GM12878 (cell line): ENCODE data around the gene HIGD2B. TPM values are rescaled to one million over a fixed set of nuclear protein-coding genes. Genes with fewer than 3 reads are reported as not detected.

Source experiments
- BHLHE40 ChIP-seq, 2 experiments: fragments of 450-650 bp in 1 of 2; IDR thresholded peaks; 2 replicates each; pipeline ENCODE4 v1.6.1; 2011 to 2017; ENCODE audit warnings: low read depth in 2 of 2, borderline replicate concordance in 1 of 2, improper control_type of control experiment in 1 of 2, low read length in 1 of 2, mild to moderate bottlenecking in 1 of 2
- HCFC1 ChIP-seq: fragments of 150-350 bp; IDR thresholded peaks from 2 replicates; pipeline ENCODE4 v1.6.1; 2014; ENCODE audit warnings: low read length
- HDAC2 ChIP-seq: fragments of 200-600 bp; sonication (generic); IDR thresholded peaks from 2 replicates; pipeline ENCODE4 v1.6.1; 2017
- NBN ChIP-seq: fragments of 450-650 bp; IDR thresholded peaks from 2 replicates; pipeline ENCODE4 v1.6.1; 2016
- NR2C1 ChIP-seq: fragments of 450-650 bp; IDR thresholded peaks from 2 replicates; pipeline ENCODE4 v1.6.1; 2017; ENCODE audit warnings: antibody characterized with exemption, mild to moderate bottlenecking, moderate library complexity
- NRF1 ChIP-seq: conservative IDR thresholded peaks from 2 replicates; pipeline ENCODE4 v1.6.1; 2011; ENCODE audit warnings: mild to moderate bottlenecking, low read depth, low read length, improper control_type of control experiment
- POLR2A ChIP-seq: IDR thresholded peaks from 2 replicates; pipeline ENCODE4 v1.6.1; 2011; ENCODE audit warnings: low read depth, mild to moderate bottlenecking, low read length
- PRDM15 ChIP-seq: fragments of 450-650 bp; formaldehyde crosslinking; IDR thresholded peaks from 2 replicates; pipeline ENCODE4 v1.4.0; 2020; ENCODE audit warnings: mild to moderate bottlenecking, moderate library complexity
- RELB ChIP-seq: fragments of 450-650 bp; IDR thresholded peaks from 2 replicates; pipeline ENCODE4 v1.6.1; 2017; ENCODE audit warnings: low read depth, mild to moderate bottlenecking, moderate library complexity
- SMAD5 ChIP-seq: IDR thresholded peaks from 2 replicates; pipeline ENCODE4 v1.6.1; 2016; ENCODE audit warnings: antibody characterized with exemption, low read depth
- STAT3 ChIP-seq: IDR thresholded peaks from 2 replicates; pipeline ENCODE4 v1.6.1; 2011; ENCODE audit warnings: low read depth, low read length, improper control_type of control experiment
- polyA plus RNA-seq, 11 experiments: library from polyadenylated mRNA; depleted of rRNA in 4 of 11; unstranded in 6 of 11; stranded (reverse) in 5 of 11; fragments of >200 nt; fragmentation: Nextera tagmentation in 4 of 11; fragmentation: Illumina TruSeq in 1 of 11; extraction: Ambion mirVana in 4 of 11; extraction: Trizol in 1 of 11; gene quantifications; 1 replicate in 1 of 11; 2 replicates in 10 of 11; pipeline versions ENCODE4 v1.2.1 to v1.2.3, GENCODE V29; 2011 to 2016; ENCODE audit warnings: inconsistent platforms in 2 of 11, missing spikeins in 2 of 11, low read depth in 1 of 11
- total RNA-seq, 4 experiments: library from RNA; depleted of rRNA in 3 of 4; stranded (reverse); fragments of >200 nt in 3 of 4; fragmentation: Illumina TruSeq in 1 of 4; extraction: Trizol in 1 of 4; gene quantifications; 2 replicates each; pipeline versions ENCODE4 v1.2.1 to v1.2.3, GENCODE V29; 2013 to 2021
- TF ChIP-seq, protein P1 (sequence below): fragments of 450-650 bp; conservative IDR thresholded peaks from 2 replicates; pipeline ENCODE4 v1.6.1; 2017; ENCODE audit warnings: mild to moderate bottlenecking, moderate library complexity
- TF ChIP-seq, protein P2 (sequence below): fragments of 450-650 bp; IDR thresholded peaks from 2 replicates; pipeline ENCODE4 v1.6.1; 2016; ENCODE audit warnings: mild to moderate bottlenecking, moderate library complexity, borderline replicate concordance

HIGD2B gene
- total and polyA plus RNA-seq, 10 of the 15 experiments (the other 5 are each of a cell fraction or from before 2014, with no cell fraction given), result 0.10 to 0.56 TPM; not detected in 8

GRCh38 chr15:72685925-72686794 lies at the start of gene HIGD2B, which contains the start of gene BBS4 (continued):
- no peak for TF ChIP-seq PRDM15 (CRISPR knock-in tag)
- TF ChIP-seq HCFC1, result peak; percentile 52; the same call in 1 of the 2 replicates
- 0 out of 2 replicates have a peak, but pooled peaks have one; percentile 24 for TF ChIP-seq NRF1
- TF ChIP-seq HDAC2, result no peak
- TF ChIP-seq NR2C1, result peak; percentile 78
- TF ChIP-seq POLR2A, result peak; percentile 88
- TF ChIP-seq BHLHE40 (IDR thresholded peaks at IDR 0.05; ENCODE audit: borderline replicate concordance in 1 of 2, low read depth in 2 of 2, low read length in 1 of 2), result peak; percentile 38 to 78; a peak in 3 of 4 replicates
- TF ChIP-seq, protein P1, sequence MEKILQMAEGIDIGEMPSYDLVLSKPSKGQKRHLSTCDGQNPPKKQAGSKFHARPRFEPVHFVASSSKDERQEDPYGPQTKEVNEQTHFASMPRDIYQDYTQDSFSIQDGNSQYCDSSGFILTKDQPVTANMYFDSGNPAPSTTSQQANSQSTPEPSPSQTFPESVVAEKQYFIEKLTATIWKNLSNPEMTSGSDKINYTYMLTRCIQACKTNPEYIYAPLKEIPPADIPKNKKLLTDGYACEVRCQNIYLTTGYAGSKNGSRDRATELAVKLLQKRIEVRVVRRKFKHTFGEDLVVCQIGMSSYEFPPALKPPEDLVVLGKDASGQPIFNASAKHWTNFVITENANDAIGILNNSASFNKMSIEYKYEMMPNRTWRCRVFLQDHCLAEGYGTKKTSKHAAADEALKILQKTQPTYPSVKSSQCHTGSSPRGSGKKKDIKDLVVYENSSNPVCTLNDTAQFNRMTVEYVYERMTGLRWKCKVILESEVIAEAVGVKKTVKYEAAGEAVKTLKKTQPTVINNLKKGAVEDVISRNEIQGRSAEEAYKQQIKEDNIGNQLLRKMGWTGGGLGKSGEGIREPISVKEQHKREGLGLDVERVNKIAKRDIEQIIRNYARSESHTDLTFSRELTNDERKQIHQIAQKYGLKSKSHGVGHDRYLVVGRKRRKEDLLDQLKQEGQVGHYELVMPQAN, result peak; percentile 85
- TF ChIP-seq SMAD5, result peak; percentile 73; the same call in 1 of the 2 replicates
- no peak for TF ChIP-seq STAT3
- peak; percentile 83; the same call in 1 of the 2 replicates for TF ChIP-seq NBN
- TF ChIP-seq, protein P2, sequence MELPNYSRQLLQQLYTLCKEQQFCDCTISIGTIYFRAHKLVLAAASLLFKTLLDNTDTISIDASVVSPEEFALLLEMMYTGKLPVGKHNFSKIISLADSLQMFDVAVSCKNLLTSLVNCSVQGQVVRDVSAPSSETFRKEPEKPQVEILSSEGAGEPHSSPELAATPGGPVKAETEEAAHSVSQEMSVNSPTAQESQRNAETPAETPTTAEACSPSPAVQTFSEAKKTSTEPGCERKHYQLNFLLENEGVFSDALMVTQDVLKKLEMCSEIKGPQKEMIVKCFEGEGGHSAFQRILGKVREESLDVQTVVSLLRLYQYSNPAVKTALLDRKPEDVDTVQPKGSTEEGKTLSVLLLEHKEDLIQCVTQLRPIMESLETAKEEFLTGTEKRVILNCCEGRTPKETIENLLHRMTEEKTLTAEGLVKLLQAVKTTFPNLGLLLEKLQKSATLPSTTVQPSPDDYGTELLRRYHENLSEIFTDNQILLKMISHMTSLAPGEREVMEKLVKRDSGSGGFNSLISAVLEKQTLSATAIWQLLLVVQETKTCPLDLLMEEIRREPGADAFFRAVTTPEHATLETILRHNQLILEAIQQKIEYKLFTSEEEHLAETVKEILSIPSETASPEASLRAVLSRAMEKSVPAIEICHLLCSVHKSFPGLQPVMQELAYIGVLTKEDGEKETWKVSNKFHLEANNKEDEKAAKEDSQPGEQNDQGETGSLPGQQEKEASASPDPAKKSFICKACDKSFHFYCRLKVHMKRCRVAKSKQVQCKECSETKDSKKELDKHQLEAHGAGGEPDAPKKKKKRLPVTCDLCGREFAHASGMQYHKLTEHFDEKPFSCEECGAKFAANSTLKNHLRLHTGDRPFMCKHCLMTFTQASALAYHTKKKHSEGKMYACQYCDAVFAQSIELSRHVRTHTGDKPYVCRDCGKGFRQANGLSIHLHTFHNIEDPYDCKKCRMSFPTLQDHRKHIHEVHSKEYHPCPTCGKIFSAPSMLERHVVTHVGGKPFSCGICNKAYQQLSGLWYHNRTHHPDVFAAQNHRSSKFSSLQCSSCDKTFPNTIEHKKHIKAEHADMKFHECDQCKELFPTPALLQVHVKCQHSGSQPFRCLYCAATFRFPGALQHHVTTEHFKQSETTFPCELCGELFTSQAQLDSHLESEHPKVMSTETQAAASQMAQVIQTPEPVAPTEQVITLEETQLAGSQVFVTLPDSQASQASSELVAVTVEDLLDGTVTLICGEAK, result peak; percentile 89
- peak; percentile 76; the same call in 1 of the 2 replicates for TF ChIP-seq RELB
